Measurements from ENCODE around the gene SLX4IP.

DNA sequence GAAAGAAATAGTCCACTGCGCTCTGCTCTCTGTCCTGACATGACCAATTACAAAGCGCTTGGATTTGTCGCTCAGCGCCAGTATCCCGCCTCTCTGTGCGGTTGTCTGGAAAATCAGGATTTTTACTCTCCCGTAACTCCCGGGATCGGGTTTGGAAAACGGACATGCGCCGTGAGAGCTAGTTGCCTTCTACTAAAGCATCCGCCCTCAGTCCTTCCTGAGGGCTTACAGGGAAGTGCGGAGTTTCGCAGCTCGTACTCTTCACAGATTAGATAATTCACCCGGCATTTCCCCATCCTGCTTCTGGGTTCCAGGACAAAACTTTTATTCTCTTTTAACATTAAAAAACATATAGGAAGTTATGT, 656 bp upstream of the SLX4IP start:
- TF ChIP-seq CTCF (IDR thresholded peaks at IDR 0.05; ENCODE audit: insufficient read depth, low read length) (no peak), POLR2AphosphoS5 (IDR thresholded peaks at IDR 0.05; ENCODE audit: low read depth) (peak; percentile 82), GABPA (IDR thresholded peaks at IDR 0.05; ENCODE audit: low read depth) (no peak)
